T47D (cell line): ENCODE measurements around the gene PLA2G5.
A peak's percentile ranks its signal among the peaks of the same experiment; 100 is the strongest.
"Not testable (repeated sequence)": the region's sequence is repeated elsewhere in the genome, so short reads cannot be mapped to it uniquely, and the experiment has no call there.

Experiments
- DNase-seq, 2 experiments: peaks; one replicate each; pipeline versions ENCODE4 v3.0.0 to v3.0.0-alpha.2; 2011 to 2012; ENCODE audit warnings: low read depth in 1 of 2, low spot score in 1 of 2
- JUND ChIP-seq: IDR thresholded peaks from 2 replicates; pipeline ENCODE4 v1.6.1; 2012; ENCODE audit warnings: low read depth
- in situ Hi-C: cut with HindIII; loops from 2 replicates; pipeline ENCODE4 v1.10.0; 2016; ENCODE audit warnings: low sequenced_read_pairs, low pct_unique_long_range_greater_than_20kb

The PLA2G5 gene

DNA sequence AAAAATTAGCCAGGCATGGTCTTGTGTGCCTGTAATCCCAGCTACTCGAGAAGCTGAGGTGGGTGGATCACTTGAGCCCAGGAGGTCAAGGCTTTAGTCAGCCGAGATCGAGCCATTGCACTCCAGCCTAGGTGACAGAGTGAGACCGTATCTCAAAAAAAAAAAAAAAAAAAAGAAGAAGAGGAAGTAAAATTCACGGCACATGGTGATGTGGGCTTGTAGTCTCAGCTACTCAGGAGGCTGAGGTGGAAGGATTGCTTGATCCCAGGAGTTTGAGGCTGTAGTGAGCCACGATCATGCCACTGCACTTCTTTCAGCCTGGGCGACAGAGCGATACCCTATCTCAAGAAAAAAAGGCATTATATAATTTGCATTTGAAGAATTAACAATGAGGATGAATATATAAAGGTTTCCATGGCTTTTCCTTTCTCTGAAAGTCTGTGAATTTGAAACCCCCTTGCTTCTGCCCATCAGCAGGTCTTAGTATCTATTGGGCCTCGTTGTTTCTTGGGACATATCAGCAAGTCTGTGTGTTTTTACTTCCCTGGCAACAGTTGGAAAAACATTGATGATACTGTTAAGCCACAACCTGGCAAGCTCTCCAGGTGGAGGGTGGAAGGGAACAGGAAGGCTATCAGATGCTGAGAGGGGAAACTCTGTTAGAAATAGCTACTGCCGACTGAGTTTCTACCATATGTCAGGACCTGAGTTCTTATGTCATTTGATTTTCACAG, 53.9 kb downstream of the PLA2G5 start:
- in situ Hi-C loops: no loop called here
- DNase-seq: no peak
- TF ChIP-seq JUND: no peak

DNA sequence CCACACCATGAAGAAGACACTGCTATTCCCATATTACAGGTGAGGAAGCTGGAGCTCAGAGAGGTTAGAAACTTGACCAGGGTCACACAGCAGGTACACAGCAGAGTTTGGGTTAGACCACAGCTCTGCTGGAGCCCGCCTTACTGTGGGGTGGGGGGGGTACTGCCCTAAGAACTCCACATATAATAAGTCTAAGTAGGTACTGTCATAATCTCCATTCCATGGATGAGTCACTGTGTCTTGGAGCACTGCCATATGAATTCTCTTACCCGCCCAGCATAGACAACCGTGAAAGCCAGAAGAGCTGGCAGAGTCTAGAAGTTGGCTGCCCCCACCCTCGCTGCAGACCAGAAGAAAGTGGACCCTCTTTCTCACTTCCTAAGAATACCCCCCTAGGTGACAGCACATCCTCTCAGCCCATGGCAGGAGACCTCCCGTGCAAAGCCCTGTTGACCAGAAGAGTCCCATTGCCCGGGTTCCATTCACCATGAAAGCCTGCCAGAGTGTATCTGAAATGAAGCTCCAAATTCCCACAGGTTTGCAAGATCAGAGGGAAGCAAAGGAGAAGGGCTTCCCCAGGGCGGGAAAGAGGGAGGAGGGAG, 54.6 kb downstream of the PLA2G5 start:
- in situ Hi-C loops: no loop called here

DNA sequence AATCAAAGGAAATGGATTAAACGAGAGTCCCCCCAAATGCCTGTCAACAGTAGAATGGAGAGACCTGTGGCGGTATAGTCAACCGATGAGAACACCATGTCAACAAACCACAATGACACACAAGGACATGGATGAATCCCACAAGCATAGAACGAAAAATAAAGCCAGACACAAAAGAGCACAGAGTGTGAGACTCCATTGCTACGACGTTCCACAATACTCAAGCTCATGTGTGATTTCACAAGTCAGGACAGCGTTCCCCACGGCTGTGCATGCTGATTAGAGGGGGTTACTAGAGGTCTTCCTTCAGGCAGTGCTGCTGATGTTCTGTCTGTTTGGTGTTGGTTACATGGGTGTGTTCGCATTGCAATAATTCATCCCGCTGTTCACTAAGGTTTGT, 55.1 kb downstream of the PLA2G5 start:
- DNase-seq: no peak
- in situ Hi-C loops: no loop called here
- TF ChIP-seq JUND: no peak

More for the DNA sequence above, 54.6 kb downstream of the PLA2G5 start:
- TF ChIP-seq JUND: no peak
- peak in 1 of 2 experiments; percentile 22 for DNase-seq

DNA sequence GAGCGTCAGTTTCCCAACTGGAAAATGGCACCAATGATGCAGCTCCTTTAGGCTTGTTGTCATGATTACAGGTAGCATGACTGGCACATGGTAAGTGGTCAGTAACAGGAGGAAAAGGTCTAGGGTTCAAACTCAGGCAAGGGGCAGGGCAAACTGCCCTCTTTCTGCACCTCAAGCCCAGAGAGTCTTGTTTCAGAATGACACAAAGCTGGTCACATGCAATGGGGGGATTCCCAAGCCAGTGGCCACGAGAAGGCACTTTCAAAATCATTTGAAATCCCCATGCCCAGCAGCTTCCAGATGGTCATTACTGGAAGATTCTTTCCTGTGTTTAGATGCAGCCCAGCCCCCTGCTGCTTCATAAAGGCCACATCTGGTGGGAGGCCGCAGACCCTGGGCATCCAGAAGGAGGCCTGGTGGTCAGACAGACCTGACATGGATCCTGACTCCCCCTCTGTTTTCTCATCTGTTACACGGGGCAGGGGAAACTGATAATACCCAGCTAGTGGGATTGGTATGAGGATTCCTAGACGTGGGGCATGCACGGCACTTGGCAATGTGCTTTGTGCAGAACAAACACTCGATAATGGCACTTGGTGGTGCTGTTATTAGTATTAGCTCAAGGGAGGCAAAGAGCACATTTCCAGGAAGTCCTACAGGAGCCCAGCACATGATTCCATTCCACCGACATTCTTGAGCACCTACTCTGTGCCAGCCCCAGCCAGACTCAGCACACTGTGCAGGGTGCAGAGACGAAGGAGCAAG, 56.2 kb downstream of the PLA2G5 start:
- in situ Hi-C loops: no loop called here
- no peak for TF ChIP-seq JUND
- no peak for DNase-seq

DNA sequence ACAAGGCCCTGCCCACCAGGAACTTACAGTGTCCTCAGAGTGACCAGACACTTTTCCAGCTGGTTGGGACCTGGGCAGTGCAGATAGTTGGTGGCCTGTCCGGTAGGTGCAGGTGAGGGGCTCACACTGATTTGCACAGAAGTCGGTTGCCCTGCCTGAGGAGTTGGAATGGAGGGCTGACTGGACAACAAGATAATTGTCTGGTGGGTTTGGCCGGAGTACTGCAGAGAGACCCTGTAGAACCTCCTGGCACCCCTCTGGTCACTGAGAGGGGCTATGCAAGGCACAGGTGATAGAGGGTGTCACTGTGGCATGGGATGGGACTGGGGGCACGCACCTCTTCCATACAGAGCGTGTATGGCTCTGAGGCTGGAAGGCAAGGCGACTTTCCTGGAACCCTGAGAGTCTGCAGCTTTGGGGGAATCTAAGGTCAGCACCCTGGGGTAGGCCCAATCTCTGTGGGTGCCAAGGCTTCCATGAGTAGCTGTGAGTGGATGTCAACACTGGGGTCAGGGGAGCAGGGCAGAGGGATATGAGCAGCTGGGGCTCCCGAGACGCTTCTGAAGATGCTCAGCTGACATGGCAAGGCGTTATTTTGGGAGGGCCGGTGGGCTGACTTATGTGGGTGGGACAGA, 56.9 kb downstream of the PLA2G5 start:
- in situ Hi-C loops: no loop called here
- TF ChIP-seq JUND: no peak
- no peak for DNase-seq

DNA sequence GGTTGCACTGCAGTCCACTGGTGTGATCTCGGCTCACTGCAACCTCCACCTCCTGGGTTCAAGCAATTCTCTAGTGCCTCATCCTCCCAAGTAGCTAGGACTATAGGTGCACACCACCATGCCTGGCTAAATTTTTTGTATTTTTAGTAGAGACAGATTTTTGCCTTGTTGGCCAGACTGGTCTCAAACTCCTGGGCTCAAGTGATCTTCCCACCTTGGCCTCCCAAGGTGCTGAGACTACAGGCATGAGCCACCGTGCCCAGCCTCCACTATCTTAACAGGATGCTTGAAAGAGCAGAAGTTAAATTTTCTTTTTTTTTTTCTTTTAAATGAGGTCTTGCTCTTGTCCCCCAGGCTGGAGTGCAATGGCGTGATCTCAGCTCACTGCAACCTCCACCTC, 60.5 kb downstream of the PLA2G5 start:
- in situ Hi-C loops, DNase-seq: not testable (repeated sequence)

DNA sequence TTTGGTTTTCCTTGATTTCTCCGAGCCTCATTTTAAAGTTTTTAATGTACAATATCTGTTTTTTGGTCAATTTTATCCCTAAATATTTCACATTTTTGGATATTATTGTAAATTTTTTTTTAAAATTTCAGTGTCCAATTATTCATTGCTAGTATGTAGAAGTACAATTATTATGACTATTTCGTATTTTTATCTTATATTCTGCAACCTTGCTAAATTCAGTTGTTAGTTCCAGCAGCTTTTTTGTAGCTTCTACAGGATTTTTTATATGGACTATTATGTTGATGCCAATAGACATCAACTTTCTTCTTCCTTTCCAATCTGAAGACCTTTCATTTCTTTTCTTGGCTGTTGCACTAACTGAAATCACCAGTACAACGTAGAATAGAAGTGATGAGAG, 65.0 kb downstream of the PLA2G5 start:
- TF ChIP-seq JUND: no peak
- no peak for DNase-seq
- in situ Hi-C loops: no loop called here

DNA sequence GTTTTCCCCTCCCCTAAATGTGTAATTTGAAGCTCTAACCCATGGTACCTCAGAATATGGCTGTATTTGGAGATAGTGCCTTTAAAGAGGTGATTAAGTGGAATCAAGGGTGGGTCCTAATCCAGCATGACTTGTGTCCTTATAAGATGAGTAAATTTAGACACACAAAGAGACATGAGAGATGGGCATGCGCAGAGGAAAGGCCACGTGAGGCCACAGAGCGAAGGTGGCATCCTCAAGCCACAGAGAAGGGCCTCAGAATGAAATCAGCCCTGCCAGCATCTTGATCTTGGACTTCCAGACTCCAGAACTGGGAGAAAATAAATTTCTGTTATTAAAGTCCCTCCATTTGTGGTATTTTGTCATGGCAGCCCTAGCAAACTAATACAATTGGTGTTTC, 66.3 kb downstream of the PLA2G5 start:
- no peak for DNase-seq
- in situ Hi-C loops: no loop called here
- TF ChIP-seq JUND: no peak

DNA sequence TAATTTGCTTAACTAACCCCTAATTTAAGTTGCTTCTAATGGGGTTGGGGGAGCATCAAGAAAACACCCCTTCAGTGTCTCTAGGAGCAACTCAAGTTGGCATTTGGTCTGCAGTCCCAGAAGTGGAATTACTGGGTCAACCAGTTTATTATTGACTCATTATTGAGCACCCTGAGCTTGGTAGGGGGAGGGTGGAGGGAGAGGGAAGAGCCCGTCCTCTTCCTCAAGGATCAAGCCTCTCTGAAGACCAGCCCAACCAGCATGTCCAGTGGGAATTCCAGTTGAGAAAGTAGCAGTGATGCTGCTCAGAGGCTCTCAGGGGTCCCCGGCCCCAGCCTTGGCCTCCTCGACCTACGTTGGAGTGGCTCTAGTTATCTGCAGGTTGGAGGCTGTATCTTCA, 67.1 kb downstream of the PLA2G5 start:
- peak; percentile 46 to 87 for DNase-seq
- no peak for TF ChIP-seq JUND
- in situ Hi-C loops: no loop called here

DNA sequence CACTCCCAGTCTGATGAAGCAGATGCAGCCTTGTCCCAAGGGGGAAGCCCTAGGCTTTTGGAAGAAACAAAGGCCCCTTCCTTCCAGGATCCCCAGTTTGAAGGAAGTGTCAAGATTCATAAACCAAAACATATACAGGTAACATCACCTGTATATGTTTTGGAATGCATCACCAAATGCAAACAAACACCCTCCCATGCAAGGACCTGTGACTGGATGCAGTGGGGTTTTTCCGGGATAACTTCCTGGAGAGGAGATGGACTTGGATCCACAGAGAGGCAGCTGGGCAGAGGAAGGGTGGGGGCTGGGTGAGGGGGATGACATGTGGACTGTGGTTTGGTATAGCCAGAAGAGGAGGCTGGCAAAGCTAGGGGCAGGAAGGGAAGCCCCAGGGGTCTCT, 67.6 kb downstream of the PLA2G5 start:
- no peak for DNase-seq
- in situ Hi-C loops: no loop called here
- TF ChIP-seq JUND: no peak

DNA sequence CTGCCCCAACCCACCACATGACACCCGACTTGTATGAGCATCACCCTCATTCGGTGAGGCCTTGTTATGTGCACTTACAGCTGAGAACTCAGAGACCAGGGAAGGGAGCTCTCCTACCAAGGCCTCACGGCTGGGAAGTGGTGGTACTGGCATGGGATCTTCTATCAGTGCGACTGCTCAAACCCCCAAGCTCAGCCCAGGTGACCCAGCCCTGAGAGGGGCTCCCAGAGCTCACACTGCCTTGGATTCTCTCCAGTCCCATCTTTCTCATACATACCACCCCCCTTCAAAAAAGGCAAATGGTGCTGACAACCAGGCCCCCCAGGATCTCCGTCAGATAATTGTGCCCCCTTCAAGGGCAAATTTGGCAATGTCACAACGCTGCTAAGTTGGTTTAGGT, 68.4 kb downstream of the PLA2G5 start:
- no peak for TF ChIP-seq JUND
- in situ Hi-C loops: no loop called here
- DNase-seq: no peak

DNA sequence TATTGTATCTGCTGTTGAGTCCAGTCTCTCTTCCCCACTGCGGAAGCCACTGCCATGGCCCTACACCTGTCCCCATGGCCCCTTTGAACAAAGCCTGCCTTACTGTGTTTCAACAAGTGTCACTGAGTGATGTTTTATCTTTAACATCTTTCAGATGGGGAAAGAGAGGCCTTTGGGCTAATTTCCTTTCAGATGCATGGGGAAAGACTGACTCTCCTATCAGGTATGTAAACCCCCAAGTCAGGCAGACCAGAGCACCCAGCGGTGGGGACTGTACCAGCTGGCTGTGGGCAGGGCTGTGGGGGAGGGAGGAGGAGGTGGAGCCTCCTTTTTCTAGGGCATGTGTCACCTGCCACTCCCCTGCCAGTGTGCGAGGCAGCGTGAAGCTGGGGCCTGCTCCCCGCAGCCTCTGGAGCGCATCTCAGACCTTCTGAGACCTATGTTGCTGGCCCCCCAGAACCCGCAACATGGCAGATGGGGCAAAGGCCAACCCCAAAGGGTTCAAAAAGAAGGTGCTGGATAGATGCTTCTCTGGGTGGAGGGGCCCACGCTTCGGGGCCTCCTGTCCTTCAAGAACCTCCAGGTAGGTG, 69.1 kb downstream of the PLA2G5 start, which contains the start of gene PLA2G2F:
Gene PLA2G2F (plus strand): TSS at position 363 of the 590 bp plus-strand sequence. CDS start 105 bp downstream, at position 468.
- TF ChIP-seq JUND: no peak
- in situ Hi-C loops: no loop called here
- no peak for DNase-seq
